Measurements from ENCODE around the gene MAST1.

DNA sequence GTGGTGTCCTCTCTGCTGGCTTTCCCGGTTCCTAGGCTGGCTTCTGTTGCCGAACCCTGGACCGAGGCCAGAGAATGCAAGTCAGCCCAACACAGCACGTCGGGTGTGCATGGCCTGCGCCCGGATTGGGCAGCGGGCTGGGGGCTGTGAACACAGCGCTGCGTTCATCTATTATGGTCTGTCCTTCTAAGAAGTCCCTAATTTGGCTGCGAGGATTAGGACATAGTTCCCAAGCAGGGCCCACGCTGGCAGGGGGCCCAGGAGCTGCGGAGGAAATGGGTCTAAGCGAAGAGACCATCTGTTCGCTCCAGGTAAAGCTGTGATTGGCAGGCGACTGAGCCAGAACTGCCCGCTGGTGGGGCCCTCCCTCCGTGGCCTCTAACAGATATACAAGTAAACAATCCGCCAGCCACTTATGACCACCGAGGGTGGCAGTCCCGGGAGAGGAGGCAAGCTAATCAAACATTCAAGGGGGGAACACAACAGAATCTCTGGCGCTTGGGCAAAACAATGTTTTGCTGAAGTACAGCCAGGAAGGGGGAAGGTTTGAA, 74.8 kb downstream of the MAST1 start:
- TF ChIP-seq, protein P1, sequence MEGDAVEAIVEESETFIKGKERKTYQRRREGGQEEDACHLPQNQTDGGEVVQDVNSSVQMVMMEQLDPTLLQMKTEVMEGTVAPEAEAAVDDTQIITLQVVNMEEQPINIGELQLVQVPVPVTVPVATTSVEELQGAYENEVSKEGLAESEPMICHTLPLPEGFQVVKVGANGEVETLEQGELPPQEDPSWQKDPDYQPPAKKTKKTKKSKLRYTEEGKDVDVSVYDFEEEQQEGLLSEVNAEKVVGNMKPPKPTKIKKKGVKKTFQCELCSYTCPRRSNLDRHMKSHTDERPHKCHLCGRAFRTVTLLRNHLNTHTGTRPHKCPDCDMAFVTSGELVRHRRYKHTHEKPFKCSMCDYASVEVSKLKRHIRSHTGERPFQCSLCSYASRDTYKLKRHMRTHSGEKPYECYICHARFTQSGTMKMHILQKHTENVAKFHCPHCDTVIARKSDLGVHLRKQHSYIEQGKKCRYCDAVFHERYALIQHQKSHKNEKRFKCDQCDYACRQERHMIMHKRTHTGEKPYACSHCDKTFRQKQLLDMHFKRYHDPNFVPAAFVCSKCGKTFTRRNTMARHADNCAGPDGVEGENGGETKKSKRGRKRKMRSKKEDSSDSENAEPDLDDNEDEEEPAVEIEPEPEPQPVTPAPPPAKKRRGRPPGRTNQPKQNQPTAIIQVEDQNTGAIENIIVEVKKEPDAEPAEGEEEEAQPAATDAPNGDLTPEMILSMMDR (IDR thresholded peaks at IDR 0.05) = no peak
- TF ChIP-seq EZH2 (IDR thresholded peaks at IDR 0.05; ENCODE audit: borderline replicate concordance, insufficient read depth, low read depth, low read length, poor library complexity, severe bottlenecking) = no peak
